Karpas-422 (cell line): Measurements from ENCODE around the gene MYO7B. TPM values are rescaled to one million over a fixed set of nuclear protein-coding genes. Genes with fewer than 3 reads are reported as not detected.

Experiments
- DNase-seq: peaks from one replicate; pipeline ENCODE4 v3.0.0-alpha.2; 2015
- H2AFZ ChIP-seq: fragments of 200-600 bp; sonication (generic); 2 replicates; pipeline ENCODE4 v1.6.1; 2014; ENCODE audit warnings: antibody characterized with exemption, low read length, mixed read lengths
- H3K27ac ChIP-seq: fragments of 200-600 bp; sonication (generic); 2 replicates; pipeline ENCODE4 v1.5.1; 2014; ENCODE audit warnings: mild to moderate bottlenecking, low read length, moderate library complexity
- H3K27me3 ChIP-seq: fragments of 200-600 bp; sonication (generic); 2 replicates; pipeline ENCODE4 v1.6.1; 2014; ENCODE audit warnings: low read length, mixed read lengths
- H3K36me3 ChIP-seq: fragments of 200-600 bp; sonication (generic); 2 replicates; pipeline ENCODE4 v1.6.1; 2014; ENCODE audit warnings: low read length, mixed read lengths; ENCODE audit not compliant: insufficient read depth
- H3K4me1 ChIP-seq: fragments of 200-600 bp; sonication (generic); 2 replicates; pipeline ENCODE4 v1.6.1; 2014; ENCODE audit warnings: mild to moderate bottlenecking, low read length, mixed read lengths
- H3K4me2 ChIP-seq: fragments of 200-600 bp; sonication (generic); 2 replicates; pipeline ENCODE4 v1.6.1; 2014; ENCODE audit warnings: low read length, low read depth, mild to moderate bottlenecking; ENCODE audit not compliant: poor library complexity, severe bottlenecking
- H3K4me3 ChIP-seq: fragments of 200-600 bp; sonication (generic); 2 replicates; pipeline ENCODE4 v1.5.1; 2014; ENCODE audit warnings: mild to moderate bottlenecking, antibody characterized with exemption, low read length, mixed read lengths
- H3K79me2 ChIP-seq: fragments of 200-600 bp; sonication (generic); 2 replicates; pipeline ENCODE4 v1.6.1; 2014; ENCODE audit warnings: mild to moderate bottlenecking, low read length, mixed read lengths
- H3K9ac ChIP-seq: fragments of 200-600 bp; sonication (generic); 2 replicates; pipeline ENCODE4 v1.6.0; 2014; ENCODE audit warnings: low read length
- H3K9me2 ChIP-seq: fragments of 200-600 bp; sonication (generic), shearing (Covaris generic); replicated peaks from 2 replicates; pipeline ENCODE4 v1.6.0; 2014; ENCODE audit warnings: mild to moderate bottlenecking, low read length, moderate library complexity; ENCODE audit not compliant: insufficient read depth
- H3K9me3 ChIP-seq: fragments of 300-700, 200-600 bp; sonication (generic); 2 replicates; pipeline ENCODE4 v1.6.1; 2014; ENCODE audit warnings: low read length, mixed read lengths
- H4K20me1 ChIP-seq: fragments of 200-600 bp; sonication (generic); 2 replicates; pipeline ENCODE4 v1.6.1; 2014; ENCODE audit warnings: mild to moderate bottlenecking, antibody characterized with exemption, low read length, low read depth; ENCODE audit not compliant: insufficient read depth
- total RNA-seq: library from RNA; depleted of rRNA; stranded (reverse); fragments of >200 nt; shearing (Covaris generic); gene quantifications from 2 replicates; pipeline ENCODE4 v1.2.3, GENCODE V29; 2014; ENCODE audit warnings: low replicate concordance

MYO7B gene
- total RNA-seq, 1 experiment from 2014 or later, result 3.0 TPM

- Histone ChIP-seq H3K9me3 (no peaks in the 10 kb centered on the region), H3K27ac (no peak overlapping the region)
- no peak for DNase-seq
These were observed 43.7 kb downstream of the MYO7B start for GRCh38 chr2:127579231-127579630.

GRCh38 chr2:127580167-127581049 lies 44.9 kb downstream of the MYO7B start:
- no peaks in the 10 kb centered on the region for H4K20me1 ChIP-seq
- H3K27me3 ChIP-seq, result no peaks in the 10 kb centered on the region; the same call in 1 of the 2 replicates
- peaks cover 14% of the 10 kb centered on the region for H3K4me1 ChIP-seq
- H3K36me3 ChIP-seq, result no peaks in the 10 kb centered on the region
- DNase-seq, result no peak
- H3K9me2 ChIP-seq, result no peaks in the 10 kb centered on the region
- no peak overlapping the region for H3K4me3 ChIP-seq
- no peak overlapping the region for H3K27ac ChIP-seq
- no peaks in the 10 kb centered on the region for H3K9me3 ChIP-seq
- H3K9ac ChIP-seq, result no peak overlapping the region
- no peak overlapping the region for H3K4me2 ChIP-seq
- no peaks in the 10 kb centered on the region for H3K79me2 ChIP-seq
- H2AFZ ChIP-seq, result no peak overlapping the region

More at GRCh38 chr2:127579231-127579630, 43.7 kb downstream of the MYO7B start:
- Histone ChIP-seq H3K4me3 (no peak overlapping the region), H4K20me1 (no peaks in the 10 kb centered on the region), H3K4me1 (peaks cover 11% of the 10 kb centered on the region), H3K27me3 (no peaks in the 10 kb centered on the region; the same call in 1 of the 2 replicates), H3K79me2 (no peaks in the 10 kb centered on the region), H3K9ac (no peak overlapping the region), H2AFZ (no peak overlapping the region), H3K4me2 (no peak overlapping the region), H3K36me3 (no peaks in the 10 kb centered on the region), H3K9me2 (no peaks in the 10 kb centered on the region)

GRCh38 chr2:127581050-127581345 lies 45.5 kb downstream of the MYO7B start:
- Histone ChIP-seq H3K4me1 (peaks cover 17% of the 10 kb centered on the region), H3K9me2 (no peaks in the 10 kb centered on the region), H3K4me3 (no peak overlapping the region), H3K27me3 (no peaks in the 10 kb centered on the region; the same call in 1 of the 2 replicates), H3K36me3 (no peaks in the 10 kb centered on the region), H3K9me3 (no peaks in the 10 kb centered on the region), H3K9ac (no peak overlapping the region), H4K20me1 (no peaks in the 10 kb centered on the region), H2AFZ (no peak overlapping the region), H3K79me2 (no peaks in the 10 kb centered on the region), H3K27ac (no peak overlapping the region), H3K4me2 (no peak overlapping the region)
- DNase-seq, result no peak

GRCh38 chr2:127581516-127582490 lies 46.3 kb downstream of the MYO7B start:
- no peaks in the 10 kb centered on the region; the same call in 1 of the 2 replicates for H3K27me3 ChIP-seq
- H3K27ac ChIP-seq, result no peak overlapping the region
- DNase-seq, result no peak
- H2AFZ ChIP-seq, result no peak overlapping the region
- H3K9ac ChIP-seq, result no peak overlapping the region
- H3K36me3 ChIP-seq, result no peaks in the 10 kb centered on the region
- no peaks in the 10 kb centered on the region for H3K79me2 ChIP-seq
- no peaks in the 10 kb centered on the region for H4K20me1 ChIP-seq
- H3K4me2 ChIP-seq, result no peak overlapping the region
- H3K9me2 ChIP-seq, result no peaks in the 10 kb centered on the region
- no peak overlapping the region for H3K4me3 ChIP-seq
- no peaks in the 10 kb centered on the region for H3K9me3 ChIP-seq
- peaks cover 18% of the 10 kb centered on the region for H3K4me1 ChIP-seq

- Histone ChIP-seq H3K79me2 (no peaks in the 10 kb centered on the region), H3K36me3 (no peaks in the 10 kb centered on the region), H2AFZ (no peak overlapping the region), H3K9ac (no peak overlapping the region), H4K20me1 (no peaks in the 10 kb centered on the region), H3K27me3 (no peaks in the 10 kb centered on the region; the same call in 1 of the 2 replicates), H3K9me3 (no peaks in the 10 kb centered on the region), H3K27ac (no peak overlapping the region), H3K4me3 (no peak overlapping the region), H3K9me2 (no peaks in the 10 kb centered on the region), H3K4me2 (no peak overlapping the region), H3K4me1 (peaks cover 13% of the 10 kb centered on the region)
- DNase-seq, result no peak
These were observed 47.7 kb downstream of the MYO7B start for GRCh38 chr2:127582863-127583861.

GRCh38 chr2:127584047-127584446 lies 48.6 kb downstream of the MYO7B start:
- no peaks in the 10 kb centered on the region for H3K27me3 ChIP-seq
- H3K9ac ChIP-seq, result no peak overlapping the region
- no peaks in the 10 kb centered on the region for H3K79me2 ChIP-seq
- no peak overlapping the region for H2AFZ ChIP-seq
- H3K4me3 ChIP-seq, result no peak overlapping the region
- H3K4me1 ChIP-seq, result peaks cover 12% of the 10 kb centered on the region
- no peak overlapping the region for H3K27ac ChIP-seq
- H3K9me2 ChIP-seq, result no peaks in the 10 kb centered on the region
- no peaks in the 10 kb centered on the region for H3K9me3 ChIP-seq
- no peak for DNase-seq
- no peaks in the 10 kb centered on the region for H4K20me1 ChIP-seq
- H3K4me2 ChIP-seq, result no peak overlapping the region
- H3K36me3 ChIP-seq, result no peaks in the 10 kb centered on the region

GRCh38 chr2:127584516-127585033 lies 49.1 kb downstream of the MYO7B start:
- no peak for DNase-seq
- H3K9me2 ChIP-seq, result no peaks in the 10 kb centered on the region
- H3K9ac ChIP-seq, result no peak overlapping the region
- H3K79me2 ChIP-seq, result no peaks in the 10 kb centered on the region
- no peaks in the 10 kb centered on the region for H3K9me3 ChIP-seq
- no peak overlapping the region for H3K27ac ChIP-seq
- no peaks in the 10 kb centered on the region for H3K36me3 ChIP-seq
- H3K4me3 ChIP-seq, result no peak overlapping the region
- H2AFZ ChIP-seq, result no peak overlapping the region
- H3K4me2 ChIP-seq, result no peak overlapping the region
- H3K27me3 ChIP-seq, result no peaks in the 10 kb centered on the region
- peaks cover 12% of the 10 kb centered on the region for H3K4me1 ChIP-seq
- no peaks in the 10 kb centered on the region for H4K20me1 ChIP-seq
